ENCODE data around the gene PTPRM.

PTPRM gene

GRCh38 chr18:7805096-7805495 lies 238.0 kb downstream of the PTPRM start:
- no peak for TF ChIP-seq EZH2 (IDR thresholded peaks at IDR 0.05; ENCODE audit: borderline replicate concordance, low read depth, low read length, severe bottlenecking)
- no peak for TF ChIP-seq CTCF (IDR thresholded peaks at IDR 0.05; ENCODE audit: borderline replicate concordance, extremely low read depth, low read length, poor library complexity, severe bottlenecking)
- Histone ChIP-seq H2AFZ (ENCODE audit: low read depth, low read length) (no peak overlapping the region), H4K20me1 (ENCODE audit: insufficient read depth, low read length) (no peaks in the 10 kb centered on the region), H3K4me2 (ENCODE audit: insufficient read depth, low read length) (no peak overlapping the region), H3K9ac (ENCODE audit: low read depth, low read length) (no peak overlapping the region), H3K4me1 (ENCODE audit: insufficient read depth, low read length) (no peaks in the 10 kb centered on the region), H3K79me2 (ENCODE audit: insufficient read depth, low read length) (no peaks in the 10 kb centered on the region), H3K27ac (ENCODE audit: low read length) (no peak overlapping the region), H3K4me3 (ENCODE audit: low read depth in 1 of 2, low read length in 2 of 2) (no peak overlapping the region), H3K9me3 (ENCODE audit: insufficient read depth, low read length, severe bottlenecking) (no peaks in the 10 kb centered on the region), H3K27me3 (ENCODE audit: insufficient read depth, low read length, poor library complexity) (no peaks in the 10 kb centered on the region), H3K36me3 (ENCODE audit: insufficient read depth, low read length) (no peaks in the 10 kb centered on the region)
- DNase-seq (no peak), ATAC-seq (ENCODE audit: insufficient read depth, low read depth) (no peak)

GRCh38 chr18:7805880-7806279 lies 238.8 kb downstream of the PTPRM start:
- no peak overlapping the region for H2AFZ ChIP-seq (ENCODE audit: low read depth, low read length)
- H4K20me1 ChIP-seq (ENCODE audit: insufficient read depth, low read length), result no peaks in the 10 kb centered on the region
- no peak overlapping the region for H3K4me3 ChIP-seq (ENCODE audit: low read depth in 1 of 2, low read length in 2 of 2)
- no peak overlapping the region for H3K4me2 ChIP-seq (ENCODE audit: insufficient read depth, low read length)
- H3K4me1 ChIP-seq (ENCODE audit: insufficient read depth, low read length), result no peaks in the 10 kb centered on the region
- H3K79me2 ChIP-seq (ENCODE audit: insufficient read depth, low read length), result no peaks in the 10 kb centered on the region
- H3K9me3 ChIP-seq (ENCODE audit: insufficient read depth, low read length, severe bottlenecking), result no peaks in the 10 kb centered on the region
- no peak overlapping the region for H3K9ac ChIP-seq (ENCODE audit: low read depth, low read length)
- H3K36me3 ChIP-seq (ENCODE audit: insufficient read depth, low read length), result no peaks in the 10 kb centered on the region
- no peak for TF ChIP-seq CTCF (IDR thresholded peaks at IDR 0.05; ENCODE audit: borderline replicate concordance, extremely low read depth, low read length, poor library complexity, severe bottlenecking)
- no peak for TF ChIP-seq EZH2 (IDR thresholded peaks at IDR 0.05; ENCODE audit: borderline replicate concordance, low read depth, low read length, severe bottlenecking)
- ATAC-seq (ENCODE audit: insufficient read depth, low read depth) (no peak), DNase-seq (no peak)
- H3K27me3 ChIP-seq (ENCODE audit: insufficient read depth, low read length, poor library complexity), result no peaks in the 10 kb centered on the region
- H3K27ac ChIP-seq (ENCODE audit: low read length), result no peak overlapping the region

- Histone ChIP-seq H3K4me3 (ENCODE audit: low read depth in 1 of 2, low read length in 2 of 2) (no peak overlapping the region), H3K79me2 (ENCODE audit: insufficient read depth, low read length) (no peaks in the 10 kb centered on the region), H3K27ac (ENCODE audit: low read length) (no peak overlapping the region), H3K9me3 (ENCODE audit: insufficient read depth, low read length, severe bottlenecking) (no peaks in the 10 kb centered on the region), H3K4me1 (ENCODE audit: insufficient read depth, low read length) (no peaks in the 10 kb centered on the region), H3K4me2 (ENCODE audit: insufficient read depth, low read length) (no peak overlapping the region), H4K20me1 (ENCODE audit: insufficient read depth, low read length) (no peaks in the 10 kb centered on the region), H3K36me3 (ENCODE audit: insufficient read depth, low read length) (no peaks in the 10 kb centered on the region), H3K27me3 (ENCODE audit: insufficient read depth, low read length, poor library complexity) (no peaks in the 10 kb centered on the region), H2AFZ (ENCODE audit: low read depth, low read length) (no peak overlapping the region), H3K9ac (ENCODE audit: low read depth, low read length) (no peak overlapping the region)
- DNase-seq, result no peak
- no peak for ATAC-seq (ENCODE audit: insufficient read depth, low read depth)
- TF ChIP-seq EZH2 (IDR thresholded peaks at IDR 0.05; ENCODE audit: borderline replicate concordance, low read depth, low read length, severe bottlenecking) (no peak), CTCF (IDR thresholded peaks at IDR 0.05; ENCODE audit: borderline replicate concordance, extremely low read depth, low read length, poor library complexity, severe bottlenecking) (no peak)
Measured at GRCh38 chr18:7807936-7808453, 240.9 kb downstream of the PTPRM start.

- Histone ChIP-seq H3K4me2 (ENCODE audit: insufficient read depth, low read length) (no peak overlapping the region), H3K4me1 (ENCODE audit: insufficient read depth, low read length) (no peaks in the 10 kb centered on the region), H3K36me3 (ENCODE audit: insufficient read depth, low read length) (no peaks in the 10 kb centered on the region), H3K79me2 (ENCODE audit: insufficient read depth, low read length) (no peaks in the 10 kb centered on the region), H3K27me3 (ENCODE audit: insufficient read depth, low read length, poor library complexity) (no peaks in the 10 kb centered on the region), H3K27ac (ENCODE audit: low read length) (no peak overlapping the region), H4K20me1 (ENCODE audit: insufficient read depth, low read length) (no peaks in the 10 kb centered on the region), H2AFZ (ENCODE audit: low read depth, low read length) (no peak overlapping the region), H3K9me3 (ENCODE audit: insufficient read depth, low read length, severe bottlenecking) (peaks cover 2% of the 10 kb centered on the region), H3K4me3 (ENCODE audit: low read depth in 1 of 2, low read length in 2 of 2) (no peak overlapping the region), H3K9ac (ENCODE audit: low read depth, low read length) (no peak overlapping the region)
- ATAC-seq (ENCODE audit: insufficient read depth, low read depth) (no peak), DNase-seq (no peak)
- TF ChIP-seq EZH2 (IDR thresholded peaks at IDR 0.05; ENCODE audit: borderline replicate concordance, low read depth, low read length, severe bottlenecking), result no peak
Measured at GRCh38 chr18:7808992-7809391, 241.9 kb downstream of the PTPRM start.

All from DND-41 (cell line).